ENCODE data around the gene VSX1.

VSX1 gene

GRCh38 chr20:25030007-25030648, 51.8 kb downstream of the VSX1 start:
- H3K36me3 ChIP-seq (ENCODE audit: insufficient read depth, low read length), result no peaks in the 10 kb centered on the region
- TF ChIP-seq CTCF (IDR thresholded peaks at IDR 0.05; ENCODE audit: low read length) (no peak), EZH2 (IDR thresholded peaks at IDR 0.05; ENCODE audit: borderline replicate concordance, low read length) (no peak)
- H3K4me2 ChIP-seq (ENCODE audit: low read length), result no peak overlapping the region
- no peaks in the 10 kb centered on the region for H3K9me3 ChIP-seq (ENCODE audit: low read length)
- H3K4me1 ChIP-seq (ENCODE audit: insufficient read depth, low read length, severe bottlenecking), result no peaks in the 10 kb centered on the region
- no peaks in the 10 kb centered on the region for H3F3A ChIP-seq (ENCODE audit: insufficient read depth, low read length)
- H4K20me1 ChIP-seq (ENCODE audit: insufficient read depth, low read length), result no peaks in the 10 kb centered on the region
- H3K79me2 ChIP-seq (ENCODE audit: insufficient read depth, low read length), result no peaks in the 10 kb centered on the region
- no peaks in the 10 kb centered on the region for H3K9me2 ChIP-seq (ENCODE audit: low read depth, low read length)
- H3K27me3 ChIP-seq (ENCODE audit: insufficient read depth, low read length), result no peaks in the 10 kb centered on the region
- H3K4me3 ChIP-seq (ENCODE audit: low read depth, low read length, poor library complexity, severe bottlenecking), result no peak overlapping the region
- H3K9ac ChIP-seq (ENCODE audit: low read length), result no peak overlapping the region
- H3K27ac ChIP-seq (ENCODE audit: low read depth, low read length, poor library complexity, severe bottlenecking), result no peak overlapping the region
- H2AFZ ChIP-seq (ENCODE audit: low read length), result no peak overlapping the region

GRCh38 chr20:25025986-25026605, 55.8 kb downstream of the VSX1 start:
- Histone ChIP-seq H3K9me3 (ENCODE audit: low read length) (no peaks in the 10 kb centered on the region), H3K27me3 (ENCODE audit: insufficient read depth, low read length) (no peaks in the 10 kb centered on the region), H3K27ac (ENCODE audit: low read depth, low read length, poor library complexity, severe bottlenecking) (no peak overlapping the region), H3K9me2 (ENCODE audit: low read depth, low read length) (no peaks in the 10 kb centered on the region), H3K79me2 (ENCODE audit: insufficient read depth, low read length) (no peaks in the 10 kb centered on the region), H3K4me3 (ENCODE audit: low read depth, low read length, poor library complexity, severe bottlenecking) (no peak overlapping the region), H2AFZ (ENCODE audit: low read length) (no peak overlapping the region), H4K20me1 (ENCODE audit: insufficient read depth, low read length) (no peaks in the 10 kb centered on the region), H3K4me1 (ENCODE audit: insufficient read depth, low read length, severe bottlenecking) (no peaks in the 10 kb centered on the region), H3K36me3 (ENCODE audit: insufficient read depth, low read length) (no peaks in the 10 kb centered on the region), H3K4me2 (ENCODE audit: low read length) (no peak overlapping the region), H3K9ac (ENCODE audit: low read length) (no peak overlapping the region), H3F3A (ENCODE audit: insufficient read depth, low read length) (no peaks in the 10 kb centered on the region)
- TF ChIP-seq CTCF (IDR thresholded peaks at IDR 0.05; ENCODE audit: low read length) (no peak), EZH2 (IDR thresholded peaks at IDR 0.05; ENCODE audit: borderline replicate concordance, low read length) (no peak)

All from OCI-LY1 (cell line).